HG02610 (cell line): ENCODE data around the gene AASDHPPT.
"Not testable (repeated sequence)": the region's sequence is repeated elsewhere in the genome, so short reads cannot be mapped to it uniquely, and the experiment has no call there.

Experiments
- ATAC-seq: cut with Tn5 transposase; IDR thresholded peaks from one replicate; pipeline ENCODE4 v1.9.1; 2021; ENCODE audit warnings: mild to moderate bottlenecking, moderate library complexity; ENCODE audit not compliant: unreplicated experiment

Gene AASDHPPT

GRCh38 chr11:106077609-106078455 is at the start of gene AASDHPPT:
Gene AASDHPPT (plus strand): TSS chr11:106077662. CDS start chr11:106077711, 49 bp downstream.
- peak; percentile 17 for ATAC-seq

DNA sequence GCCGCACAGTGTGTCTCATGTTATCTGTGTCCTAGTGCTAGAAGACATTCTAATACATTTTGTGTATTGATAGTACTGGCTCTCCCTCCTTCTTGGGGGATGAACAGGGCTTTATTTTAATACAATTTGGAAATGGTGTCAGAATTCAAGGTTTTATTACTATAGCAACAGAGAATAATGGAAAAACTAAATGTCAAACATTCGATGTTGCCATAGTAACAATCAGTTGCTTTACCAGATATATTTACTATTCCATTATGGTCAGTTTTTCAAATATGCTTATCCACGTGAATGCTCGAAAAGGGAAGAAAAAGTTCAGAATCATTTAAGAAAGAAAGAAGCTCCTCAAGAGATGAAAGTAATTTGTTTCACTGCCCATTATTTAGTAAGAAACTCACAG is 46.9 kb upstream of the AASDHPPT start:
- no peak for ATAC-seq

DNA sequence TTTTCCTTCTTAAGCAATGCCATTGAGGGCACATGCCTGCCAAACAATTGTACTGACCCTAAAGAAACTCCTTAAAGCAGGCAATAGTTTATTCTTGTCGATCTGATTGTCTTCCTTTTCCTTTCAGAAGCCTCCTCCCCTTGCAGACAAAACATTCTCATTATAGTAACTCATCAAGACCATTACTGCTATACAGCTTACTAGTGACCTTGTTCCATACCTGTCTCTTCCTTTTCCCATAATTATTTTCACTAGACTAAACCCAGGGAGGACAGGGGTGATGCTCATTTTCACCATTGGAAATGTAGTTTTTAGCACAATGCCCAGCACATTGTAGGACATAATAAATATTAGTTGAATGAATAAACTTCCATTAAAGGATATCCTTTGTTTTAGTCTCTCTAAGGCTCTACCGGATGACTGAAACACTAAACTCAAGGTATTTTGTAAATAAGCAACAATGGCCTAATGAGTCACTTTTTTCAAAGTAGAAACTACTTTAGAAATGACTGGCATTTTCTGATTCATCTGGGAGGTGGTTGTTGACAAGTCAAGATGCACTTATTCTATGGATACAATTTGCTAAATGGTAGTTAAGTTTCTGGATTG is 46.2 kb upstream of the AASDHPPT start:
- ATAC-seq: no peak

- no peak for ATAC-seq
Measured at GRCh38 chr11:106031936-106032335, 45.5 kb upstream of the AASDHPPT start.

- no peak for ATAC-seq
Measured at GRCh38 chr11:106032861-106033260, 44.6 kb upstream of the AASDHPPT start.

- ATAC-seq: no peak
Measured at GRCh38 chr11:106043540-106043939, 33.9 kb upstream of the AASDHPPT start.

DNA sequence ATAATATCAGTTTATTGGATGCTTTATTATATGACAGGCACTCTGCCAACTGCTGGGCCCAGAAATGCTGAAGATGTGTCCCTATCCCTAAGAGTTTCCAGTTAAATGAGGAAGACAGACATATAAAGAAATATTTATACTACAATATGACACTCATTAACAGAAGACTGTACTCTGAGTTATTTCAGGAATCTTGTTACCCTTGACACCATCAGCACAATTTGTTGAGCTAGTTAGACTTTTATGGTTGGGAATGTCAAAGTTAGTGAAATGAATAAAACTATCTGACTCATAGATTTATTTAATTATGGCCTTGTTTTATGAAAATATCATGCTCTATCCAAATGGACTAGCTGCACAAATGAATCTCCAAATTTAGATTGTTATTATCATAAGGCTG is 29.8 kb upstream of the AASDHPPT start:
- ATAC-seq: no peak

DNA sequence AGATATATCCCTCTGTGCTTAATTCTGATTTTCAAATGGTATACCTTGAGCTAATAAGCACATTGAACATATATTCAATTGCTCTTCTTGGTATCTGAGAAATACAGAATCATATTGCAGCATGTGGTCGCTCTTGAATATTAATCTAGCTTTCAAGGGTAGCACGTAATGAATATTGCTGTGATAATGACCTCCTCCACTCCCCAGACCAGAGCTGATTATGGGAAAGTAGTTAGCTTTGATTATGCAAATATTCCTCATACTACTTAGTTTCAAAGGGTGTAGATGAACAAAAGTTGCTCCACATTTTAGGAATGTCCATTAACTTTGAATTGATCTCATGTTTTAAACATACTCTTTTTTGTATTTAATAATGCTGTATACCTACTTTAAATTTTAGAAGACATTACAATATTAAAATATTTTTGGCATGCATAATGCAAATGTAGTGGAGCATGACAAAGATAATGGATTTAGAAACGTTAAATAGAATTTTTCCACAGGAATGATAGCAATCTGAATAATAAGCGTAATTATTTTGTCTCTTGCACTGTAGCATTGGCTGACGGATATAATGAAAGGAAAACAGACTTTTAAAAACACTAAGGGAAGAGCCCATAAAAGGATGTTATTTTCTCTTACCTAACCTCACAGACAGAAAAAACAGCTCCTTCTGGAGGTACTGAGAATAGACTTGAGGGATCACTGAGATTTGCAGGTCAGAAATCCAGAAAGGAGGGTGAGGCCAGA is 27.6 kb upstream of the AASDHPPT start:
- no peak for ATAC-seq

- no peak for ATAC-seq
Measured at GRCh38 chr11:106051103-106051502, 26.4 kb upstream of the AASDHPPT start.

DNA sequence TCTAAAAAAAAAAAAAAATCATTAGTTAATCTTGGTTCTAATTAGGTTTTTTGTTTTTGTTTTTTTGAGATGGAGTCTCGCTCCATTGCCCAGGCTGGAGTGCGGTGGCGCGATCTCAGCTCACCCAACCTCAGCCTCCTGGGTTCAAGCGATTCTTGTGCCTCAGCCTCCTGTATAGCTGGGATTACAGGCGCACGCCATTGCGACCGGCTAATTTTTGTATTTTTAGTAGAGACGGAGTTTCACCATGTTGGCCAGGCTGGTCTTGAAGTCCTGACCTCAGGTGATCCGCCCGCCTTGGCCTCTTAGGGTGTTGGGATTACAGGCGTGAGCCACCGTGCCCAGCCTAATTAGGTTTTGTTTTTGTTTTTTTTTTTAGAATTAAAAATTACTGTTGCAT is 19.1 kb upstream of the AASDHPPT start:
- ATAC-seq: not testable (repeated sequence)

DNA sequence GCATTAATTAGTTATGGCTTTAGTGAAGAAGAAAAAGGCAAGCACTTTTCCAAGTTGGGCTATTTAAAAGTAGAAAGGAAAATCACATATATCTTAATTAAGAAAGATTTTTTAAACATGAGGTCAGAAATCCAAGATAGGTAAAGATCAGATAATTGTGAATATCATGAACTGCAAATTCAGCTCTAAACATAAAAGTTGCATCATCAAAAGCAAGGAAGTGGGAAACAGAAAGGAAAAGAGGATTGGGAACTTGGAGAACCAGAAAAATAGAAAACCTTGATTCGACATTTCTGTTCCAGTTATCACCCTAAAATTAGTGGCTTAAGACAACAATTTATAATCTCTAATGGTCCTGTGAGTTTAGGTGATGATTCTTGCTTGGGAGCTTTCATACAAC is 17.8 kb upstream of the AASDHPPT start:
- no peak for ATAC-seq

DNA sequence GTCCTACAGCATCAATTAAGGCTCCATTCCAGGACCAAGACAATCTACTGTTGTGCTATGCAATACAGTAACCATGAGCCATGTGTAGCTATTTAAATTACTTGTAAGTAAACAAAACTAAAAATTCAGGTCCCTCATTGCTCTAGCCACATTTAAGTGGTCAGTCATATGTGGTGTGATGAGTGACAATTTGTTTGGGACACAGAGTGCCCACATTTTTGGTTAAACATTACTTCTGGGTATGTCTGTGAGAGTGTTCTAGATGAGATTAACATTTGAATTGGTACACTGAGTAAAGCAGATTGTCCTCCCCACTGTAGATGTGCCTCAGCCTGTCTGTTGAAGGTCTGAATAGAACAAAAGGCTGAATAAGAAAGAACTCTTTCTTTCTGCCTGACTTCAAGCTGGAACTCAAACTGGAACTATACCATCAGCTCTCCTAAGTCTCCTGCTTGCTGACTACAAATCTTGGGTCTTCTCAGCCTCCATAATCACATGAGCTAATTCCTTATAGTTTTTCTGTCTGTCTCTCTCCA is 16.1 kb upstream of the AASDHPPT start:
- ATAC-seq: no peak

- peak; percentile 53 for ATAC-seq
Measured at GRCh38 chr11:106061954-106062949, 15.2 kb upstream of the AASDHPPT start.

GRCh38 chr11:106063009-106063408 is 14.5 kb upstream of the AASDHPPT start:
- peak; percentile 53 for ATAC-seq

- no peak for ATAC-seq
Measured at GRCh38 chr11:106070606-106071005, 6.9 kb upstream of the AASDHPPT start.

DNA sequence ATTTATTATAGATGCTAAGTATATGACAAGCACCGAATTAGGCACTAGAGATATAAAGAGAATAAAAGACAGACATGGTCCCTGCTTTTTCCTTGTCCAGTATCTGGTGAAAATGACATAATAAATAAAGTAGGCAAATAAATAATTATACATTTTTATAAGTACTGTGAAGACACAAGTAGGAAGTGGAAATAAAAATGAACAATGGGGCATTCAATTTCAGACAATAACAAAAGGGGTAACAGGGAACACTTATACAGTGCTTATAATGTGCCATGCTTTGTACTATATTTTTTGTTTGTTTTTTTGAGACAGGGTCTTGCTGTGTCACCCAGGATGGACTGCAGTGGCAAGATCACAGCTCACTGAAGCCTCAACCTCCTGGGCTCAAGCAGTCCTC is 4.7 kb upstream of the AASDHPPT start:
- ATAC-seq: no peak

DNA sequence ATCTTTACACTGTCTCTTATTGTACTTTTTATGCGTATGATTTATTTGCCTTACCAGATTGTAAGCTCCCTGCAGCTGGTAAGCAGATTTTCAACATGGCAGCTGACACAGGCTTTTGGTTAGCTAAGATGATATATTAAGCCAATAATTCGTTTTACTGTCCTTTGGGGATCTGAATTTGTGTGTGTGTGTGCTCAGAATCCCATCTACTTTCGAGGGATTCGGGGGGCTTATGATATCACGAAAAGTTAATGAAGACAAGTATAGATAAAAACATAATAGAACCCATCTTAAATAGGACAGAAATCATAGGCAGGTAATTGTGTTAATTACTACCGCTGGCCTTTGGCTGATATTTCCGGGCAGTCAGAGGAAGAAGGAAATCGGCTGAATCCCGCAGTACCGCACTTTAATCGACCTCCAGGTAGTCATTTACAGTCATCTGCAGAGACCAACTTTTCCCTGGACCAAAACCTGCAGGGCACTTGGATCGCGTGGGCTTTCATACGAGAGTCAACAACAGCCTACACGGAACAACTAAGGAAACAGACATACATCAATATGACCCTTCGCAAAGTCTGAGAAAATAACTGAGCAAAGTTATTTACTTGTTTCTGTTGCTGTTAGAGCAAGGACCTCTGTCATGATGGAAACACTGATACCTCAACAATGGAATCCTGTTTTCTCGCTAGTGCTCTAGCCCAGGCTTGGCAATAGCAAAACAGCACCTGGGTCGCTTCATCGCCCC is 1.1 kb upstream of the AASDHPPT start:
- ATAC-seq: no peak

- ATAC-seq: peak; percentile 96
Measured at GRCh38 chr11:106076919-106077608, 398 bp upstream of the AASDHPPT start, which contains the start of gene KBTBD3. Gene KBTBD3 (minus strand): TSS chr11:106077347. CDS start chr11:106059097, 18,250 bp downstream.

- ATAC-seq: no peak
Measured at GRCh38 chr11:106082096-106082495, 4.6 kb downstream of the AASDHPPT start.
